GM12865 (cell line): ENCODE measurements around the gene SLC2A5.

ENCODE experiments used
- DNase-seq: peaks from one replicate; pipeline ENCODE4 v3.0.0; 2010; ENCODE audit warnings: low read depth
- H3K4me3 ChIP-seq: 2 replicates; pipeline ENCODE4 v1.5.1; 2011; ENCODE audit warnings: mild to moderate bottlenecking, low read depth, low read length, control low read depth
- TF ChIP-seq, protein P1 (sequence below): IDR thresholded peaks from 2 replicates; pipeline ENCODE4 v1.5.1; 2011; ENCODE audit warnings: low read length, control low read depth, low read depth, inconsistent platforms; ENCODE audit not compliant: insufficient read depth; ENCODE audit errors: missing control alignments

Gene SLC2A5

GRCh38 chr1:9088807-9089206, 19.4 kb upstream of the SLC2A5 start:
- no peak overlapping the region for H3K4me3 ChIP-seq
- no peak for DNase-seq
- TF ChIP-seq, protein P1, sequence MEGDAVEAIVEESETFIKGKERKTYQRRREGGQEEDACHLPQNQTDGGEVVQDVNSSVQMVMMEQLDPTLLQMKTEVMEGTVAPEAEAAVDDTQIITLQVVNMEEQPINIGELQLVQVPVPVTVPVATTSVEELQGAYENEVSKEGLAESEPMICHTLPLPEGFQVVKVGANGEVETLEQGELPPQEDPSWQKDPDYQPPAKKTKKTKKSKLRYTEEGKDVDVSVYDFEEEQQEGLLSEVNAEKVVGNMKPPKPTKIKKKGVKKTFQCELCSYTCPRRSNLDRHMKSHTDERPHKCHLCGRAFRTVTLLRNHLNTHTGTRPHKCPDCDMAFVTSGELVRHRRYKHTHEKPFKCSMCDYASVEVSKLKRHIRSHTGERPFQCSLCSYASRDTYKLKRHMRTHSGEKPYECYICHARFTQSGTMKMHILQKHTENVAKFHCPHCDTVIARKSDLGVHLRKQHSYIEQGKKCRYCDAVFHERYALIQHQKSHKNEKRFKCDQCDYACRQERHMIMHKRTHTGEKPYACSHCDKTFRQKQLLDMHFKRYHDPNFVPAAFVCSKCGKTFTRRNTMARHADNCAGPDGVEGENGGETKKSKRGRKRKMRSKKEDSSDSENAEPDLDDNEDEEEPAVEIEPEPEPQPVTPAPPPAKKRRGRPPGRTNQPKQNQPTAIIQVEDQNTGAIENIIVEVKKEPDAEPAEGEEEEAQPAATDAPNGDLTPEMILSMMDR, result no peak

- H3K4me3 ChIP-seq, result no peak overlapping the region
- TF ChIP-seq, protein P1, result no peak
- no peak for DNase-seq
Observed at GRCh38 chr1:9087411-9088125, 18.1 kb upstream of the SLC2A5 start.

- no peak for DNase-seq
- TF ChIP-seq, protein P1, result no peak
- H3K4me3 ChIP-seq, result no peak overlapping the region
Observed at GRCh38 chr1:9086796-9087195, 17.4 kb upstream of the SLC2A5 start.

- no peak for DNase-seq
- H3K4me3 ChIP-seq, result no peak overlapping the region
- TF ChIP-seq, protein P1, result no peak
Observed at GRCh38 chr1:9086045-9086444, 16.6 kb upstream of the SLC2A5 start.

DNA sequence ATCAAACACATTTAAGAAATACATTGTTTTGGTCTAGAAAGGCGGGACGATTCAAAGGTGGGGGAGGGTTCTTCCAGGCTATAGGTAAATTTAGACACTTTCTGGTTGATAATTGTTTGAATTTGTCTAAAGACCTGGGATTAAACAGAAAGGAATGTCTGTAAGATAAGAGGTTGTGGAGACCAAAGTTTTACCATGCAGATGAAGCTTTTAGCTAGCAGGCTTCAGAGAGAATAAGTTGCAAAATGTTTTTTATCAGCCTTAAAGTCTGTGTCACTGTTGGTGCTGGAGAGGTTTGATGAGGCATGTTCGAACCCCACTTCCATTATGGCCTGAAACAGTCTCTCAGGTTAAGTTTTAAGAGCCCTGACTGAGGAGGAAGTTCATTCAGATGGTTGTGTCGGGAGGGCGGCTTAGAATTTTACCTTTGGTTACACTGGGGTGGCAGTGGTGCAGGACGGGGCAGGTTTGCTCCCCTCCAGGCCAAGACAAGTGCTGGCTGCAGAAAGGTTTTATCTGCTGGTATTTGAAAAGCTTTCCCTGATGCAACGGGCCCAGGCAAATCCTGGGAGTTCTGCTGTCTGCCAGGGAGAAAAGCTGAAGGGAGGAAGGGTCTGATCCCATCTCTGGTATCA, 16.0 kb upstream of the SLC2A5 start:
- TF ChIP-seq, protein P1, result no peak
- no peak overlapping the region for H3K4me3 ChIP-seq
- no peak for DNase-seq

DNA sequence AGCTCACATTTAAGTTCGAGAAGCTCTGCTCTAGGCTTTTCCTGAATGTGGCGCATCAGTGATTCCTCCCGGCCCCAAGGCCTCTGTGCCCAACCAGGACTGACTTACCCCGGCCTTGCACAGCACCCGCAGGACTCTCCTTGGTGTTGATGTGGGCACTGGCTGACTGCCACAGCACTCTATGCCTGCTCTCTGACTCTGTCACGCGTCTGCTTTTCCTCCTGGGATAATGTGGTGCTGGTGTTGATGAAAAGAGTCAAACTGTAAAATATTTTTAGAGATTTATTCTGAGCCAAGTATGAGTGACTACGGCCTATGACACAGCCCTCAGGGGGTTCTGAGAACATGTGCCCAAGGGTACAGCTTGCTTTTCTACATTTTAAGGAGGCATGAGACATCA, 15.5 kb upstream of the SLC2A5 start:
- TF ChIP-seq, protein P1, result no peak
- no peak overlapping the region for H3K4me3 ChIP-seq
- no peak for DNase-seq
